Muscle of leg (tissue), 16 donors: ENCODE results near the gene DOC2A. TPM values are rescaled to one million over a fixed set of nuclear protein-coding genes. Genes with fewer than 3 reads are reported as not detected.

ENCODE experiments used
- DNase-seq: peaks from one replicate; pipeline ENCODE4 v3.0.0; 2013
- H3K27ac ChIP-seq: one replicate; pipeline ENCODE4 v1.5.1; 2013; ENCODE audit warnings: mild to moderate bottlenecking, low read length, control low read depth
- H3K27me3 ChIP-seq: one replicate; pipeline ENCODE4 v1.6.1; 2013; ENCODE audit warnings: low read length; ENCODE audit not compliant: control insufficient read depth, insufficient read depth
- H3K36me3 ChIP-seq: one replicate; pipeline ENCODE4 v1.6.1; 2013; ENCODE audit warnings: low read length; ENCODE audit not compliant: control insufficient read depth, insufficient read depth
- H3K4me1 ChIP-seq: one replicate; pipeline ENCODE4 v1.6.1; 2013; ENCODE audit warnings: low read length; ENCODE audit not compliant: control insufficient read depth, insufficient read depth
- H3K4me3 ChIP-seq: one replicate; pipeline ENCODE4 v1.5.1; 2013; ENCODE audit warnings: low read length, control low read depth
- H3K9me3 ChIP-seq: replicated peaks from 2 replicates; pipeline ENCODE4 v1.6.1; 2013; ENCODE audit warnings: low read depth, low read length; ENCODE audit not compliant: control insufficient read depth
- WGBS: methylation state at CpG from one replicate; pipeline ENCODE4 v1.1.5; 2013; ENCODE audit warnings: missing lambda C conversion rate; ENCODE audit not compliant: insufficient coverage; 5-methylcytosine and 5-hydroxymethylcytosine counted together
- long read RNA-seq, 11 donors: transcript quantifications; one replicate each; lab custom pipeline, GENCODE V29; 2026
- polyA plus RNA-seq, 8 donors: library from polyadenylated mRNA; unstranded; fragments of 120-200 nt; gene quantifications; one replicate each; pipeline versions ENCODE4 v1.2.1 to v1.2.3, GENCODE V29; 2013; ENCODE audit warnings: inconsistent platforms in 1 of 8, low replicate concordance in 1 of 8; ENCODE audit not compliant: insufficient read length in 8 of 8, insufficient read depth in 1 of 8
- total RNA-seq: library from RNA; stranded (reverse); fragments of 120-200 nt; gene quantifications from one replicate; pipeline ENCODE4 v1.2.4, GENCODE V29; 2013

The DOC2A gene
- total RNA-seq: 0.22 TPM
- 1 to 10 TPM in 4 of 8 donors, under 1 TPM in 4; 0.66 to 1.8 (median 0.96) TPM for polyA plus RNA-seq
- long read RNA-seq, donor 1: 0 reads
- long read RNA-seq, donor 2: 0 reads
- long read RNA-seq, donor 3: 0 reads
- long read RNA-seq, donor 4: 0 reads
- long read RNA-seq, donor 5: 0 reads
- long read RNA-seq, donor 6: 0 reads
- long read RNA-seq, donor 7, partial matches to known transcripts: 6 of 12 reads
- long read RNA-seq, donor 7, other reads (novel, unspliced or antisense): 6 of 12 reads
- long read RNA-seq, donor 8: 0 reads
- long read RNA-seq, donor 9: 0 reads
- long read RNA-seq, donor 10: 0 reads
- long read RNA-seq, donor 11: 0 reads

- DNase-seq: peak; percentile 37
- Histone ChIP-seq H3K27ac (no peak within 1 kb of the TSS), H3K4me3 (peak within 1 kb of the TSS; percentile 29), H3K4me1 (peaks cover 15% of the 10 kb centered on the region), H3K36me3 (peaks cover 4% of the 10 kb centered on the region), H3K27me3 (peaks cover 43% of the 10 kb centered on the region), H3K9me3 (no peaks in the 10 kb centered on the region)
- under 1% methylated on average over 76 of the region's 99 CpGs for WGBS
These were observed at the start of gene DOC2A for GRCh38 chr16:30010844-30011713. Gene DOC2A (minus strand): TSS chr16:30011027. CDS start chr16:30010222, 805 bp downstream.

GRCh38 chr16:30060346-30060745, 49.5 kb upstream of the DOC2A start:
- WGBS: 54% methylated on average over 3 of the region's 4 CpGs

GRCh38 chr16:30054959-30055553, 44.2 kb upstream of the DOC2A start:
- Histone ChIP-seq H3K36me3 (peaks cover 8% of the 10 kb centered on the region), H3K4me3 (no peak overlapping the region), H3K4me1 (peaks cover 42% of the 10 kb centered on the region), H3K9me3 (no peaks in the 10 kb centered on the region), H3K27me3 (no peaks in the 10 kb centered on the region), H3K27ac (no peak overlapping the region)
- DNase-seq: no peak
- 18% methylated on average over 7 of the region's 10 CpGs for WGBS

More at GRCh38 chr16:30060346-30060745, 49.5 kb upstream of the DOC2A start:
- H3K4me1 ChIP-seq: peaks cover 65% of the 10 kb centered on the region
- no peaks in the 10 kb centered on the region for H3K9me3 ChIP-seq
- peak; percentile 45 for DNase-seq
- peaks cover 6% of the 10 kb centered on the region for H3K36me3 ChIP-seq
- no peak overlapping the region for H3K4me3 ChIP-seq
- H3K27me3 ChIP-seq: no peaks in the 10 kb centered on the region
- peak overlapping the region; percentile 95 for H3K27ac ChIP-seq

- Histone ChIP-seq H3K4me1 (peaks cover 37% of the 10 kb centered on the region), H3K4me3 (no peak overlapping the region), H3K27me3 (no peaks in the 10 kb centered on the region), H3K36me3 (peaks cover 8% of the 10 kb centered on the region), H3K27ac (no peak overlapping the region), H3K9me3 (no peaks in the 10 kb centered on the region)
- WGBS: 49% methylated on average over 8 of the region's 8 CpGs
- no peak for DNase-seq
These were observed 43.6 kb upstream of the DOC2A start for GRCh38 chr16:30054451-30054850.

GRCh38 chr16:30053376-30054015, 42.7 kb upstream of the DOC2A start:
- peaks cover 31% of the 10 kb centered on the region for H3K4me1 ChIP-seq
- H3K27ac ChIP-seq: peak overlapping the region; percentile 71
- H3K4me3 ChIP-seq: peak overlapping the region; percentile 72
- H3K9me3 ChIP-seq: no peaks in the 10 kb centered on the region
- H3K27me3 ChIP-seq: no peaks in the 10 kb centered on the region
- 3% methylated on average over 13 of the region's 19 CpGs for WGBS
- peaks cover 8% of the 10 kb centered on the region for H3K36me3 ChIP-seq
- DNase-seq: peak; percentile 50

GRCh38 chr16:30052671-30053372, 42.0 kb upstream of the DOC2A start:
- Histone ChIP-seq H3K4me3 (peak overlapping the region; percentile 72), H3K27me3 (no peaks in the 10 kb centered on the region), H3K36me3 (peaks cover 8% of the 10 kb centered on the region), H3K4me1 (peaks cover 26% of the 10 kb centered on the region), H3K9me3 (no peaks in the 10 kb centered on the region), H3K27ac (peak overlapping the region; percentile 71)
- peak; percentile 95 for DNase-seq
- WGBS: under 1% methylated on average over 31 of the region's 58 CpGs

GRCh38 chr16:30051518-30051917, 40.7 kb upstream of the DOC2A start:
- H3K27ac ChIP-seq: no peak overlapping the region
- H3K9me3 ChIP-seq: no peaks in the 10 kb centered on the region
- H3K4me1 ChIP-seq: peaks cover 18% of the 10 kb centered on the region
- no peak overlapping the region for H3K4me3 ChIP-seq
- no peak for DNase-seq
- no peaks in the 10 kb centered on the region for H3K27me3 ChIP-seq
- peaks cover 5% of the 10 kb centered on the region for H3K36me3 ChIP-seq
- WGBS: 69% methylated on average over 3 of the region's 3 CpGs

- Histone ChIP-seq H3K4me1 (peaks cover 18% of the 10 kb centered on the region), H3K36me3 (no peaks in the 10 kb centered on the region), H3K4me3 (no peak overlapping the region), H3K27me3 (no peaks in the 10 kb centered on the region), H3K27ac (no peak overlapping the region), H3K9me3 (no peaks in the 10 kb centered on the region)
- no peak for DNase-seq
- 91% methylated on average over 5 of the region's 8 CpGs for WGBS
These were observed 39.0 kb upstream of the DOC2A start for GRCh38 chr16:30049871-30050270.

- Histone ChIP-seq H3K4me1 (no peaks in the 10 kb centered on the region), H3K4me3 (no peak overlapping the region), H3K27ac (no peak overlapping the region), H3K36me3 (no peaks in the 10 kb centered on the region), H3K9me3 (no peaks in the 10 kb centered on the region), H3K27me3 (no peaks in the 10 kb centered on the region)
- WGBS: no CpG with 5 or more reads among the region's 1 CpG
- no peak for DNase-seq
These were observed 35.8 kb upstream of the DOC2A start for GRCh38 chr16:30046588-30046987.
